ENCODE data around the gene KCNMA1.

DNA sequence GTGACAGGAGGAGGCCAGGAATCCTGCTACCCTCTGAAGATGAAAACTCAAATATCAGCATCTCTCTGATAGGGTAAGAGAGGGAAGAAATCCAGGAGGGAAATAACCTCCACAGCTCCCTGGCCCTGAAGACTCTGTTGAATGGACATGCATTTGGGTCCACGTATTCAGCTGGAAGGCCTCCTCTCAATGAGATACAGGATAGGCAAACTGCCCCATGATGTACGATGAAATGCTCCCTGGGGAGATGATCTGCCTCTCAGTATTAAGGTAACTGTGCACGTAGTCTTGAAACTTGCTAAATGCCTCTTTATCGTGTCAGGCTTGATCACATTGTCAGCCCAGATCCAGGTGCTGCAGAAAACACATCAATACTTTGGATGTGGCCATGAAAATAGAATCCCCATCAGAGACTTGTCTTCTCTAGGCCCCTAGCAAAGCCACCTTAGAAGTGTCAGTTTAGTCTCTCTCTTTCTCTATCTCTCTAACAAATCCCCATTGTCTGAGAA lies 384.0 kb downstream of the KCNMA1 start:
- TF ChIP-seq YY1 (IDR thresholded peaks at IDR 0.05; ENCODE audit: insufficient read depth, insufficient read length): no peak
- TF ChIP-seq ZNF274 (IDR thresholded peaks at IDR 0.05; ENCODE audit: low read depth, low read length): no peak

All from NT2/D1 (cell line).